ENCODE results near the gene ITPK1. TPM values are rescaled to one million over a fixed set of nuclear protein-coding genes. Genes with fewer than 3 reads are reported as not detected.

ITPK1 gene
- total RNA-seq, 3 donors from 2014 or later: 27.8 to 91.7 (median 42.9) TPM

GRCh38 chr14:93033084-93033982 is 82.4 kb downstream of the ITPK1 start:
- intact Hi-C loops (cut with DNase I; ENCODE audit: low total_unique reads): loop anchor here (10.0 kb wide), 1 partner anchor 79 kb away; no protein-coding TSS in a partner anchor
- no peak for DNase-seq (ENCODE audit: low spot score in 2 of 2)
- Histone ChIP-seq H3K36me3 (no peaks in the 10 kb centered on the region), H3K4me3 (no peak overlapping the region), H3K9me3 (no peaks in the 10 kb centered on the region), H3K27me3 (no peaks in the 10 kb centered on the region), H3K4me1 (peaks cover 0 to 13% of the 10 kb centered on the region in 2 donors), H3K27ac (no peak overlapping the region)
- TF ChIP-seq CTCF (IDR thresholded peaks at IDR 0.05): no peak
- TF ChIP-seq POLR2A (IDR thresholded peaks at IDR 0.05): no peak
- TF ChIP-seq POLR2AphosphoS5 (IDR thresholded peaks at IDR 0.05): no peak

GRCh38 chr14:93032421-93032936 is 83.2 kb downstream of the ITPK1 start:
- no peaks in the 10 kb centered on the region for H3K9me3 ChIP-seq
- TF ChIP-seq POLR2AphosphoS5 (IDR thresholded peaks at IDR 0.05): no peak
- TF ChIP-seq POLR2A (IDR thresholded peaks at IDR 0.05): no peak
- no peak for TF ChIP-seq CTCF (IDR thresholded peaks at IDR 0.05)
- DNase-seq (ENCODE audit: low spot score in 2 of 2): no peak
- H3K27me3 ChIP-seq: no peaks in the 10 kb centered on the region
- peaks cover 0 to 13% of the 10 kb centered on the region in 2 donors for H3K4me1 ChIP-seq
- no peak overlapping the region for H3K27ac ChIP-seq
- H3K36me3 ChIP-seq: no peaks in the 10 kb centered on the region
- no peak overlapping the region for H3K4me3 ChIP-seq
- intact Hi-C loops (cut with DNase I; ENCODE audit: low total_unique reads): loop anchor here (10.0 kb wide), 1 partner anchor 78 kb away; no protein-coding TSS in a partner anchor

- H3K4me1 ChIP-seq: peaks cover 0 to 5% of the 10 kb centered on the region in 2 donors
- intact Hi-C loops (cut with DNase I; ENCODE audit: low total_unique reads): loop anchor here (10.0 kb wide), 1 partner anchor 77 kb away; no protein-coding TSS in a partner anchor
- no peak overlapping the region for H3K27ac ChIP-seq
- DNase-seq (ENCODE audit: low spot score in 2 of 2): no peak
- H3K36me3 ChIP-seq: no peaks in the 10 kb centered on the region
- TF ChIP-seq POLR2AphosphoS5 (IDR thresholded peaks at IDR 0.05) (no peak), CTCF (IDR thresholded peaks at IDR 0.05) (no peak), POLR2A (IDR thresholded peaks at IDR 0.05) (no peak)
- H3K27me3 ChIP-seq: no peaks in the 10 kb centered on the region
- H3K9me3 ChIP-seq: no peaks in the 10 kb centered on the region
- no peak overlapping the region for H3K4me3 ChIP-seq
Measured at GRCh38 chr14:93031505-93032315, 84.0 kb downstream of the ITPK1 start.

- TF ChIP-seq POLR2AphosphoS5 (IDR thresholded peaks at IDR 0.05) (no peak), CTCF (IDR thresholded peaks at IDR 0.05) (no peak), POLR2A (IDR thresholded peaks at IDR 0.05) (no peak)
- intact Hi-C loops (cut with DNase I; ENCODE audit: low total_unique reads): loop anchor here (10.0 kb wide), 1 partner anchor 76 kb away; no protein-coding TSS in a partner anchor
- Histone ChIP-seq H3K9me3 (no peaks in the 10 kb centered on the region), H3K4me1 (no peaks in the 10 kb centered on the region), H3K36me3 (no peaks in the 10 kb centered on the region), H3K4me3 (no peak overlapping the region), H3K27me3 (no peaks in the 10 kb centered on the region), H3K27ac (no peak overlapping the region)
- no peak for DNase-seq (ENCODE audit: low spot score in 2 of 2)
Measured at GRCh38 chr14:93030761-93031160, 85.0 kb downstream of the ITPK1 start.

Measured in breast epithelium (tissue), 4 donors.